Measurements from ENCODE around the gene MTIF3.
A peak's percentile ranks its signal among the peaks of the same experiment; 100 is the strongest.
"Not testable (repeated sequence)": the region's sequence is repeated elsewhere in the genome, so short reads cannot be mapped to it uniquely, and the experiment has no call there.

Gene MTIF3

DNA sequence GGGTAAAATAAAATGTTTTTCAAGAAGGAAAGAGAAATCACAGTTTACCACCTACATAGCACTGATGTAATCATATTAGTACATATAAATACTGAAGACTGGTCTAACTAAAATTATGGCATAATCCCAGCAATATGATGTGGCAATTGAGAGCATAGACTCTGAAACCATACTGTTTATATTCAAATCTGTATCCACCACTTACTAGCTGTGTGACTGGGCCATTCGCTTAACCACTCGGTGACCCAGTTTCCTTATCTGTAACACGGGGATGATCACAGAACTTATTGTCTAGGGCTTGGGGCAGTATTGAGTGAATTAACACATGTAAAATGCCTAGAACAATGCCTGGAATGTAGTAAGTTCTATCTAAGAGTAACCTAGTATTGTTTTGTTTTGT, 39.0 kb downstream of the MTIF3 start:
- DNase-seq (ENCODE audit: low read depth), result no peak

DNA sequence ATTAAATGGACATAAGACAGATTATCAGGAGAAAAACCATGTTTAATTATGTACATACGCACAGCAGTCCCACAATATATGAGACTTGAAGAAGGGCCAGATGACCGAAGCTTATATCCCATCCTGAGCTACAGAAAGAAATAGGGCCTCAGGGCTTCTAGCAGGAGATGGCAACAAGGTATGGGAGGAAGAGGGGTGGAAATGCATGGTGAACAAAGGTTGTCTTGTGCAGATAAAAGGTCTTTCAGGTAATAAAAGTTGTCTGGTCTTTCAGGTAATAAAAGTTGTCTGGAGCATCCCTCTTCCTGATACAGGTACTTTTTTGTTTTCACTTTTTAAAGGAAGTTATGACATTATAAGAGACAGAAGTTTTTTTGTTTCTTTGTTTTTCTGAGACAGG, 41.4 kb downstream of the MTIF3 start:
- DNase-seq (ENCODE audit: low read depth), result no peak

DNA sequence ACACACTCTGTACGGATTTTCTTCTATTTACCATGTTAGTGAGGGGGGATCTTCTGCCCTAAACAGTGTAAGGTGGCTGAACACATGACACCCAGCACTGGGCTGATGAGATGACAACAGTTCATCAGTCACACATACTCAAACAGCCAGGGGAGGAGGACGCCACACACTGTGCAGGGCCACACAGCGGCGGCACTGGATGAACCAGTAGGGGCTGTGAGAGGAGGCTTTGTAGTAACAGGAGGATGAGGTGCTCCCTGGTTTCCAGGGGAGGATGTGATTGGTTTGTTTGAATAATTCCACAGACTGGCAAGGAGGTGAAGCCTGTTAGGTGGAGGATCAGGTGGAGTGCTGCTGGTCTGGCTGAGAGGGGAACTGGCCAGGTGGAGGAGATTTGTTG, 42.3 kb downstream of the MTIF3 start:
- DNase-seq (ENCODE audit: low read depth), result no peak

DNA sequence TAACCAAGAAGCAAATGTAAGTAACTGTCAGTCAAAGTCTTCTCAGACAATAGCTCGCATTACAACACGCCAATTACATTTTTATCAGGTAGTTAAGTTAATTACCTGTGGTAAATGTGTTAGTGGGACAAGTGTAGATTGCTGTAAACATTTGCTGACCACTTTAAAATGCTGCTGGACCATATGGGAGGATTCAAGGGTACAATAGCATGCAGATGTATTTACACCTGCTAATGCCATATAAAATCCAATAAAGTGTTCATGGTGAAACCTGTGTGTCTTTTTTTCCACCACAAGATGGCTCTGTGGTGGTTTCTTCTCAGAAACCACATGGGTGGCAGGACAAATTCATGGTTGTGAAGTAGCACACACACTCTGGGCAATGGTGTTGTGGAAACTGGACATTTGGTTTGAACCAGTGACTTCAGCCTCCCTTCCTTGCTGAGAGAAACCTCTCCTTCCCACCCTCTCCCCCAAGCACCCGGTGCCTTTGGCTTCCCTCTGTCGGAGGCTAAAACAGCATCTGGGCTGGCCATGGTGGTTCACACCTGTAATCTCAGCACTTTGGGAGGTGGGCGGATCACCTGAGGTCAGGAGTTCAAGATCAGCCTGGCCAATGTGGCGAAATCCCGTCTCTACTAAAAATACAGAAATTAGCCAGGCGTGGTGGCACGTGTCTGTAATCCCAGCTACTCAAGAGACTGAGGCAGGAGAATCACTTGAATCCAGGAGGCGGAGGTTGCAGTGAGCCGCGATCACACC, 44.0 kb downstream of the MTIF3 start:
- DNase-seq (ENCODE audit: low read depth), result no peak

DNA sequence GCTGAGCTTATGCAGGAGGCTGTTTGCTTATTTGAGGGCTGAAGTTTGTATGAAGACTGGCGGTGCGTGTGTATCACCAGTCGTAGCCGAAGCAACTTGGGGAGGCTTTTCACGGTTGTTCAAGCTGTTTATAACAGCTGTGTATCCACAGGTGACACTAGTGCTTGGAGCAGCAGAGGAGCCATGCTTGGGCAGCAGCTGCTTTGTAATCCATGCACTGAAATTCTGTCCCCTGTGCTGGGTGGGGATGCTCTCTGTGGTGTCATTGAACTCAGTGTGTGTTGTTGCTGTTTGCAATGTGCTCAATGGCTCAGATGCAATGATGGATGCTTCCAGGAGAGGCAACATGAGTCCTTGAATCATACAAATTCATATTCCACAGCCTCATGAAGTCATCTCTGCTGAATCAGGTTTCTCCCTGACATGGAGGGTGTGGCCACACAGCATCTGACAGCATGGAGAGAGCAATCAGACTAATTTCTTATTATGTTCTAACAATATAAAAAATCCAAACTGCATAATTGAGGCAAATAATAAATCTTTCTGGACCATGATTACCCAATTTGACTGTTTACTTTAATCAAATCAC, 44.7 kb downstream of the MTIF3 start:
- DNase-seq (ENCODE audit: low read depth), result no peak

DNA sequence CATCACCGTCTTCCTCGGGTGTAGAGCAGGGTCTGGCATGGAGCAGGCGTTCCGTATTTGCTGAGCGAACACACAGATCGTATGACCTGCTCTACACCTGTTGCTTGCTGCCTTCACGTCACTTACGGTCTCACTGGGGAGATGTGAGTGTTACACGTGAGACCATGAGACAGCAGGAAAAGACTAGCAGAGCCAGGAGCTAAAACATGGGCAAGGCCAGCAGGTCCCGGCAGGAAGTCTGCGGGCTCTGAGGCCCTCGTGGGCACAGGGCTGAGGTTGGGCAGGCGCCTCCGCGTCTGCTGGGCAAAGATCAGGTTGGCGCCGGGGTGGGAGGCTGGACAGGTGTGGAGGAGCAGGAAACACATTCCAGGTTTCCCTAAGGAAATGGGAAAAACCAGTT, 45.7 kb downstream of the MTIF3 start:
- no peak for DNase-seq (ENCODE audit: low read depth)

DNA sequence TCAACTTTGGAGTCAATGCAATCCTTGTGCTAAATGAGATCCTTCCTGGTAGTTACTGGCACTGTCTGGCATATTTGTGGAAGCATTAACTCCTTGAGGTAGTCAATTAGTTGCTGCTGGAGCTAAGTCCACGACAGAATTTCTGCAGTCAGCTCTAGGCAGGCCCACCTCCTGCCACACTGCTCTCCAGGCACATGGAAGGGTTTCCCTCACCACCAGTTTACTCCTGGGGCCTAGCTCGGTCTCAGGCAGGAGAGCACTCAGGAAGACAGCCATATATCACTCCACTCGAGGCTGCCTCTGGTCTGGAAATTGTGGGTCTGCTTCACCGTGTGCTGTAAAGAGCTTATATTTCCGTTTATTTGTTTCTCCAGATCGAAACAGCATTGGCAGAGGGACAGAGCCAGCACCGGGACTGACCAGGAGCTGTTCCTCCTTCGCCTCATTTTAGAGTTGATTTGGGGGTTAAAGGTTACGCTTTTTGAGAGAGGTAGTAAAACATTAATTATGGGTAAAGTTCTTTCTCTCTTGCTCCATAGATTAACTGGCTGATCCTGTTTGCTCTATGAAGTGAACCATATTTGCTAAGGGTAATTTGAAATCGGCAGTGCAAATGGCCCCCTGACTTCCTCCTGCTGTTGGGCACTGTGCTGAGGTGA, 46.5 kb downstream of the MTIF3 start:
- DNase-seq (ENCODE audit: low read depth), result no peak

DNA sequence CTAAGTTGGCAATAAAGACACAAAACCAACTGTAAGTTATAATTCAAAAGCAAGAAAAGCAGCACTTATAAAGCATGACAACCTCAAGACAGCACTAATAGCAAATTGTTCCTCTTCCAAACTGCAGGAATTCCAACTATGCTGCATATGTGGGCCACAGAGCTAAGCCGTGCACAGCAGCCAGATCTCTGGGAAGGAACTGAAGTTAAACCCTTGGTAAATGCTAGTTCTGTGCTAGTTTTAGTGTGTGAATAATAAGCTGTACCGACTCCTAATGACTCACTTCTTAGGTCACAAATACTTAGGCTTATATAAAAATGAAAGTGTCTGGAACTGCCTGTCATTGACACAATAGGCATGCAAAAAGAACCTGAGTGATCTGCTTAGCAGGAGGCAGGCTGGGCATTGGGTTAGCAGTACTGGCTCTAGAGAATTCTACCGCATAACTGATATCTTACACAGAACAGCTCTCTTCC, 47.1 kb downstream of the MTIF3 start:
- DNase-seq (ENCODE audit: low read depth), result peak; percentile 26

DNA sequence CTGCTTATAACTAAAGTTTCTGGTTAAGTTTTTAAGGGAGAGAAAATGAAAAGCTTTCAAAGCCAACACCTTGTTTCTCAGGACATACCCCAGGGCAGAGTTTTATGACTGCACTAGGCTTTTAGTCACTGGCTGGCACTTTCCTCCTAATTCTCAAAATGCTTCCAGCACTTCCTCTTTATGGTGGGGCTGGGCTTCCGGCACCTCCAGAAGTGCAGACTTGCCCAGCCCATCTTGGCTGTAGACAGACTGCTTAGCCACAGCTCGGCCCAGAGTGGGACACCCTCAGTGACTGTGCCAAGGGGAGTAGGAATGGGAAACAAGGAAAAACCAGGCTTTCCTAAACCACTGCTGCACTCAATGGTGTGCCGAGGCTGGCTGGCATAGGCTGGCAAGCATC, 49.2 kb downstream of the MTIF3 start:
- DNase-seq (ENCODE audit: low read depth), result no peak

DNA sequence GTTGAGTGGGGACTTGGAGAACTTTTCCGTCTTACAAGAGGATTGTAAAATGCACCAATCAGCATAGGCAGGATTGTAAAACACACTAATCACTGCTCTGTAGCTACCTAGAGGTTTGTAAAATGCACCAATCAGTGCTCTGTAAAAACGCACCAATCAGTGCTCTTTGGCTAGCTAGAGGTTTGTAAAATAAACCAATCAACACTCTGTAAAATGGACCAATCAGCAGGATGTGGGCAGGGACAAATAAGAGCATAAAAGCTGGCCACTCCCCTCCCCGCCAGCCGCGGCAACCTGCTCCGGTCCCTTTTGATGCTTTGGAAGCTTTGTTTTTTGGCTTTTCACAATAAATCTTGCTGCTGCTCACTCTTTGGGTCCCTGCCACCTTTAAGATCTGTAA, 50.0 kb downstream of the MTIF3 start:
- DNase-seq (ENCODE audit: low read depth), result not testable (repeated sequence)

DNA sequence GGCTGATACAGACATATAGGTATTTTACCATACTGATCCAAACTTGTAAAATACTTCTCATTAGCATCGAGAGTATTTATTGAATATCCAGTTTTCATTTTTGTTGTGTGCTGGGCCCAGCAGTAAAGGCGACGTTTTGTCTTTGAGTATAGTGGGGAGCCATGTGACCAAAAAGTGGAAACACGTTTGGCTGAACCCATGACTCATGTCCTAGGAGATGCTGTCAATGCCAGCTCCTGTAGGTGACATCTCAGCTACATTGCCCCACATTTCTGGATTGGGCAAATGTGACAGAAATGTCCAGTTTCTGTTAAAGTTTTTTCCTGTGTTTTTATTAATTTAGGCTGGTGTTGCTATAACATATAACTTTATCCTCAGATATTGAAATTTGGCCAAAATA, 52.0 kb downstream of the MTIF3 start:
- DNase-seq (ENCODE audit: low read depth), result no peak

DNA sequence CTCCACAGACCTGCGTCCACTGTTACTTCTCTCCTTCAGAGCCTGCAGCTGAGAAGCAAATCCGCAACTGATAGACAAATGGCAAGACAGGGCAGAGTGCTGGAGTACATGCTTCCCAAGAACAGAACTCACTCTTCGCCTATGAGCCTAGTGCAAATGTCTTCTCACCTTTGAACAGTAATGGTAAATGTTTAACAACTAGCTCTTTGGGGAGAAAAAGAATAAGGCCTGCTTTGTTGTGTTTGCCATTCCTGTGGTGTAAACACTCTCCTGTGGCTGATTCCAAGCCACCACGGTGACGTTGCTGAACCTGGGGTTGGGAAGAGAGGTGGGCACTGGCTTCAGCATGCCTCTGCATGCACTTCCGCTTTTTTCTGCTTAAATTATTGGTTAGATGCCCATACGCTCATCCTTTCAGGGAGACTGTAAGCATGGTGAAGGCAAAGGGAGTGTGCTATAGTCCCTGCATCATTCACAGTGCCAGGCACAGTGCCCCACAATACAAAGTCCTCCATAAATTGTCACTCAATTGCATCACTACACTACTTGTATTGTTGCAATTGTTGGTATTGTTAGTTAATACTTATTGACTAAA, 54.0 kb downstream of the MTIF3 start:
- no peak for DNase-seq (ENCODE audit: low read depth)

DNA sequence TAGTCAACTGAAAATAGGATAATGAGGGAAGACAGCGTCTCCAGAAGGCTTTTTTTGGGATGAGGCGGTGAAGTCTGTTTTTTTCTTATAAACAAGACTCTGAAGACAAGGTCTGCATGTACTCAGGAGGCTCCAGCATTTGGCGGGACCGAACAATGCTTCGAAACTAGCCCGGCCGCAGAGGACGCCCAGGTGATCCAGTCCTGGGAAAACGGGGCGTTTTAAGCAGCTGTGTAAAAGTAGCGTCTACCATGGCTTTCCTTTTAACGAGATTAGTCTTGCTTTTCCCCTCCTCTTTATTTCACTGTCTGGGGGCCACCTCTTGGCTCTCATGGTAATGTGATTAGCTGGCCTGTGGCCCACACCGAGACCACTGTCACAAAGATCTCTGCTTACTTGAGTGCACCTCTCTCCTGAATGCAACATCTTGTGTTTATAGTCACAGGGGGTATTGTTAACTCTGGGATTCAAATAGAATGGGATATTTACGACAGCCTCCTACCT, 55.3 kb downstream of the MTIF3 start:
- no peak for DNase-seq (ENCODE audit: low read depth)

DNA sequence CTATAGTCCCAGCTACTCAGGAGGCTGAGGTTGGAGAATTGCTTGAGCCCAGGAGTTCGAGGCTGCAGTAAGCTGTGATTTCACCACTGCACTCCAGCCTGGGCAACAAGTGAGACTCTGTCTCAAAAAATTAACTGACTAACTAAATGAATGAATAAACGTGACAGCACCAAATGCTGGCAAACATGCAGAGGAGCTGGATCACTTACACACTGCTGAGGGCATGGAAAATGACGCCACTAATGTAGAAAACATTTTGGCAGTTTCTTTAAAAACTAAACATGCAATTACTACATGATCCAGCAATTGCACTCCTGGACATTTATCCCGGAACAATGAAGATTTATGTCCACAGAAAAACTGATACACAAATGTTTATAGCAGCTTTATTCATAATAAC, 57.3 kb downstream of the MTIF3 start:
- no peak for DNase-seq (ENCODE audit: low read depth)

DNA sequence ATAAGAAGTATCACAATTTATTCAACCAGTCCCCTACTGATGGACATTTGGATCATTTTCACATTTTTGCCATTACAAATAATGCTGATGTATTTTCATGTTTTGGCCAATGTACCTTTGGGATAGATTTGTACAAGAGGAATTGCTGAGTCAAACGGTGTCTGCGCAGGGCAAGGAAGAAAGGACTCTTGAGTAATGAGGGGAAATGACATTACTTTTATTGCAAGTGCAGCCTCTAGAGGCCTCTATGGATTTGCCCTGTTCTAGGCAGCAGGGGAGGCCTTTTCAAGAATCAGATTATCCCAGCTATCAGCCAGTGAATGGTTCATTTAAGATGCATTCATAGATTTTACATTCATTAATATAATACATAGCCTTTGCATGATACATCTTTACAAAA, 58.9 kb downstream of the MTIF3 start:
- DNase-seq (ENCODE audit: low read depth), result no peak

DNA sequence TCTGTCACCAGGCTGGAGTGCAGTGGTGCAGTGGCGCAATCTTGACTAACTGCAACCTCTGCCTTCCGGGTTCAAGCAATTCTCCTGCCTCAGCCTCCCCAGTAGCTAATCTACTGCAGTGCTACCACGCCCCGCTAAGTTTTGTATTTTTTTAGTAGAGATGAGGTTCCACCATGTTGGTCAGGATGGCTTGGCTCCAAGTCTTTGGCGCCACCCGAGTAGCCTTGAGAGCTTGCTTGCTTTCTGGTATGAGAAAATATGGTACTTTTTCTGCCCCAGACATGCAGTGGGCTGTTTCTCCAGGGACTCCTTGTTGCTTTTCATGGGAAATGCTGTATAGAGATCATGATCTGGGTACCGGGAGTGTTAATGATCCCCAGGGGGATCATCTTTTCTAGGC, 60.5 kb downstream of the MTIF3 start:
- DNase-seq (ENCODE audit: low read depth), result no peak

DNA sequence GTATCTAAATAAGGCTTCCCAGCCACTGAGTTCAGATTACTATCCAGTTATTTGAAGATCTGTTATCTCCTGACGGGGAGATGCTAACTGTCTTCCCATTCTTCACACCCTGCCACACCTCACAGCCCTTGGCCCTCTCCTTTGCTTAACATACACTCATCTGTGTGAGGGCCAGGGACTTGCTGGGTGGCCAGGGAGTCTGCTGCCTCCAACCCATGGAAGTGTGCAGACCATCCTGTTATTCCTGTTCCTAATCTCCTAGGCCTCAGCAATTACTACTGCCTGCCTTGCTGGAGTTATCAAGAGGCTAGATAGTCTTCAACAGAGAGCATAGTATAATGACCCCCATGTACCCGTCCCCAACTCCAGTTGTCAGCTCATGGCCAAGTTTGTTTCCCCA, 62.1 kb downstream of the MTIF3 start:
- no peak for DNase-seq (ENCODE audit: low read depth)
